Cardiac muscle cell (in vitro differentiated cells and primary cell): ENCODE data around the gene EPS15. TPM values are rescaled to one million over a fixed set of nuclear protein-coding genes. Genes with fewer than 3 reads are reported as not detected.

Source experiments
- DNase-seq, 2 donors: peaks; one replicate each; pipeline versions ENCODE4 v3.0.0 to v3.0.0-alpha.2; 2010 to 2017; ENCODE audit warnings: low read depth in 1 of 2, low spot score in 1 of 2
- H3K27ac ChIP-seq: fragments of 200-600 bp; sonication (generic); 2 replicates; pipeline ENCODE4 v1.5.1; 2016
- H3K27me3 ChIP-seq: fragments of 200-600 bp; sonication (generic); 2 replicates; pipeline ENCODE4 v1.6.0; 2016; ENCODE audit warnings: control low read depth
- H3K36me3 ChIP-seq: fragments of 200-600 bp; sonication (generic); 2 replicates; pipeline ENCODE4 v1.5.1; 2016; ENCODE audit warnings: control low read depth
- H3K4me1 ChIP-seq: fragments of 200-600 bp; sonication (generic); 2 replicates; pipeline ENCODE4 v1.8.1; 2017; ENCODE audit warnings: low read depth, mild to moderate bottlenecking, mixed run types
- H3K4me3 ChIP-seq: fragments of 200-600 bp; sonication (generic); 2 replicates; pipeline ENCODE4 v1.5.1; 2016; ENCODE audit warnings: mild to moderate bottlenecking
- H3K9me3 ChIP-seq: fragments of 200-600 bp; sonication (generic); 2 replicates; pipeline ENCODE4 v1.5.1; 2017; ENCODE audit warnings: low read depth, mild to moderate bottlenecking, control low read depth
- CTCF ChIP-seq: IDR thresholded peaks from 2 replicates; pipeline ENCODE4 v1.5.1; 2012; ENCODE audit warnings: low read depth, mild to moderate bottlenecking, low read length
- polyA plus RNA-seq: library from polyadenylated mRNA; unstranded; fragments of >200 nt; fragmentation: Nextera tagmentation; extraction: Ambion mirVana; gene quantifications from 2 replicates; pipeline ENCODE4 v1.2.1, GENCODE V29; 2016
- total RNA-seq: library from RNA; depleted of rRNA; stranded (reverse); fragments of >200 nt; gene quantifications from 2 replicates; pipeline ENCODE4 v1.2.3, GENCODE V29; 2016

Gene EPS15
- total and polyA plus RNA-seq, 2 experiments from 2014 or later, result 34.1 to 110 TPM

- Histone ChIP-seq H3K27me3 (no peaks in the 10 kb centered on the region), H3K36me3 (no peaks in the 10 kb centered on the region), H3K4me3 (no peak overlapping the region), H3K27ac (no peak overlapping the region), H3K9me3 (no peaks in the 10 kb centered on the region), H3K4me1 (no peaks in the 10 kb centered on the region)
- no peak for TF ChIP-seq CTCF
- no peak for DNase-seq
These were observed 202.8 kb downstream of the EPS15 start for GRCh38 chr1:51316113-51316845.

GRCh38 chr1:51314974-51315373 is 204.1 kb downstream of the EPS15 start:
- H3K4me3 ChIP-seq, result no peak overlapping the region
- H3K27me3 ChIP-seq, result no peaks in the 10 kb centered on the region
- no peaks in the 10 kb centered on the region for H3K9me3 ChIP-seq
- H3K36me3 ChIP-seq, result no peaks in the 10 kb centered on the region
- no peaks in the 10 kb centered on the region for H3K4me1 ChIP-seq
- no peak for DNase-seq
- no peak overlapping the region for H3K27ac ChIP-seq
- TF ChIP-seq CTCF, result no peak

GRCh38 chr1:51313961-51314777 is 204.9 kb downstream of the EPS15 start:
- no peaks in the 10 kb centered on the region for H3K36me3 ChIP-seq
- DNase-seq, result peak in 1 of 2 donors; percentile 77
- no peaks in the 10 kb centered on the region for H3K4me1 ChIP-seq
- H3K27ac ChIP-seq, result no peak overlapping the region
- no peaks in the 10 kb centered on the region for H3K27me3 ChIP-seq
- TF ChIP-seq CTCF, result no peak
- H3K4me3 ChIP-seq, result no peak overlapping the region
- H3K9me3 ChIP-seq, result no peaks in the 10 kb centered on the region

GRCh38 chr1:51313268-51313852 is 205.7 kb downstream of the EPS15 start:
- Histone ChIP-seq H3K4me1 (no peaks in the 10 kb centered on the region), H3K4me3 (no peak overlapping the region), H3K9me3 (no peaks in the 10 kb centered on the region), H3K27me3 (no peaks in the 10 kb centered on the region), H3K27ac (no peak overlapping the region), H3K36me3 (no peaks in the 10 kb centered on the region)
- no peak for TF ChIP-seq CTCF
- DNase-seq, result peak in 1 of 2 donors; percentile 25

- Histone ChIP-seq H3K27ac (no peak overlapping the region), H3K4me1 (no peaks in the 10 kb centered on the region), H3K9me3 (no peaks in the 10 kb centered on the region), H3K36me3 (no peaks in the 10 kb centered on the region), H3K27me3 (no peaks in the 10 kb centered on the region), H3K4me3 (no peak overlapping the region)
- no peak for DNase-seq
- no peak for TF ChIP-seq CTCF
These were observed 206.3 kb downstream of the EPS15 start for GRCh38 chr1:51312718-51313117.
